Effector CD8-positive, alpha-beta T cell (primary cell): Measurements from ENCODE around the gene ARSJ.

Source experiments
- DNase-seq: peaks from one replicate; lab custom pipeline; 2025; lab: John Stamatoyannopoulos, UW

ARSJ gene

DNA sequence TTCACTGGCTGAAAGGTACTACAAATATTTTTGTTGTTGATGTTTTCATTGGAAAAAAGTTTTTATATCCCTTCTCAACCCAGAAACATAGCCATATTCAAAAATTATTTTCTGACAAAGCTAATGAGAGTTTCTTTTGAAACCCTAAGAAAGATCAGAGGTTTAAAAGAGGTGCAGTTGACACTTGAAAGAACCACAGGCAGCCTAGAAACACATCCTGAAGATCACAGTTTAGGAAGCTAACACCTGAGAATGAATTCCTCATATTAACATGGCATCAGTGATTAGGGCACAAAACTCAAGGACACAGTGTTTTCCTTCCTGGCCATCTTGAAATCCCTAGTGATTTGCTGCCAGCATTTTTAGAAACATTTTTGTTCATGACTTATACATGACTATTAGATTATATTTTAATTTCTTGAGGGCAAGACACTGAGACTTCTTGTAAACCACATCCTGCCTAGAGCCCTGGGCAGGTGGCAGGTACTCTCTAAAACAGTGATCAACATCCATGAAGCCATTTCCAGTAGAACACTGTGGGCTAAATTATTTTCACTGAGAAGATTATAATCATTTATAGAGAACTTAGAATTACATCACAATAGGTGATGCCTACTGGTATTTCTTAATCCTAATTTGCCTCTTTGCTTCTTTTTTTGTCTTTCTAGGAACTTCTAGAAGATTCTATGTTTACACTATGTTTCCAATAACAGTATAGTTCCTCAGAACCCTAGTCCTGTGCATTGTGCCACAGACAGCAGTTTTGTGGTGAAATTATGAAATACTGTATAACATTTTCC, 80.0 kb downstream of the ARSJ start:
- DNase-seq = no peak

DNA sequence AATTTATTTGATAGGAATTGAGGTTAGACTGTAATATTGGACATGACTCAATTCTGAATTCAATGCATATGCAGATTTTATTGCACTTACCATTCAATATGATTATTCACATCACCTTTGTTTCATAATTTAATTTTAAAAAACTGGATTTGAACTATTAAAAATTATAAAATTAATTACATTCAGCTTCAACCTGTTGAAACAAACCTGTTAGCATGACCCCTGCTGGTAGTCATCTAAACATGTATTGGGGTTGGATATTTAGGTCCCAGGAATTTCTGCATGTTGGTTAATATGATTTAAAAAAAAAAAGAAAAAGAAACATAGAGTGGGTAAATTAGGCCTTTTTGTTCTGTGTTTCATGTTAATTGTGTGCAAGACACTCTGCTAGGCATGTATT, 85.9 kb downstream of the ARSJ start:
- DNase-seq = no peak

DNA sequence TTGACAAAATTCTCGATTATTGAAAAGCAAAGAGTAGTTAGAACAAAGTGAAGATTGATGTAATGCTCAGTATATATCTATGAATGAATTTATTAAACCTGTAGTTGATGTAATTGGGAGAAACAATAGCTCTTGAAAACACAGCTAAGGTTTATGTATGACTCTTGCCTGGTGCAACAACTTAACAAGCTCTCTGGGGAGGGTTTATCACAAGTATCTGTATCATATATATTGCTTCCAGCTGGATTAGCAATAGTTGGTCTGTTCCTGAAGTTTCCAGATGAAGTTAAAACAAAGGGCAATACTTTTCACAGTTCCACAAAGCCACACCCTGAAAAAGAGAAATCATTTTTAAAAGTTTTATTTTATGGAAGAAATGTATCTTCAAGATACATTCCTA, 91.4 kb downstream of the ARSJ start:
- DNase-seq = no peak

DNA sequence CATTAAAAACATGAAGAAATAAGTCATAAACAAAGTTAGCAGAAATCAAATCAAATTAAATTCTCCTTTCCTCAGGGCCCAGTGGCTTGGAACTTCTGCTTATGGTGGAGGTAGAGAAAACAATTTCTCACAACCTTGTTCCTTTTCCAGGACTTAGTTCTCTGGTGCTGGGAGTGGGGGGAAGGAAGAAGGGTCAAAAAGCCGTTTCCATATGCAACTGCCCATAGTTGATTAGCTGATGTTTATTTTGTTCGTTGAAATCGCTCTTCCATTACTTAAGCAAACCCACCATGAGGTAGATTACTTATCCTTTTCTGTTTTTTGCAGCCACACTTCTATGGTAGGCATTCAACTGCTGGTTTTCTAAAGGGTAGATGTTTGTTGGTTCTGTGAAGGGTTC, 94.2 kb downstream of the ARSJ start:
- no peak for DNase-seq

DNA sequence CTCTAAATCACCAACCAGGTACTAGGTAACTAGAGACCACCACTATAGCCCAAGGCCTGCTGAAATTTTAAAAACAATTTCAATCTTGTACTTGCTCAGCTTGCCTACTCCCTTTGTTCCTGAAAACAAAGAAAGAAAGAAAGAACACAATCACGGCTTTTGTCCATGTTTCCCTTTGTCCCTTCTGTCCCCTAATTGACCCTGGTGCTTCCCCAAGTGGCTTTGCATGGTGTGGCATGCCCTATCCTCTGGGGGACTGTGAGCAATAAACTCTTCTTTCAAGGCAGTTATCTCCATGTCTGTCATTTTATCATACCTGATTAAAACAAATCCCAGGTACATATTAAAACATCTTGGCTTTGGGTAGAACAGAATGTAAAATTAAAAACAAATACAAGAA, 94.8 kb downstream of the ARSJ start:
- DNase-seq = no peak

DNA sequence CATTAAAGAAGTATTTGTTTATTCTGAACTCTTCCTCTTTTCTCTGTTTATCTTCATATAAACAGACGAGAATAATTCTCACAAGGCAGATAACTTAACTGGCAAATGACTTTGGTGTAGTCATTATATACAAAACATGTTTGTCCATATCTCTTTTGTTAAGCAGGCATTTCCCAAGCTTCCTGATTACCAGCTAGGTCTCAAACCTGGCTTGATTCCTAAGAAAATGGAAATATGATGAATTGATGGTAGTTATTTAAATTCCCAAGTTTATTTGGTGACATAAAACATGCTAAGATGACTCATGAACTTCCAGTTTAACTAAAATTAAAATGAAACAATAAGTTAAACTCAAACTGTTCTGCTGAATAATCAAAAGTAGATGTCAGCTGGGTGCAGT, 96.8 kb downstream of the ARSJ start:
- no peak for DNase-seq

DNA sequence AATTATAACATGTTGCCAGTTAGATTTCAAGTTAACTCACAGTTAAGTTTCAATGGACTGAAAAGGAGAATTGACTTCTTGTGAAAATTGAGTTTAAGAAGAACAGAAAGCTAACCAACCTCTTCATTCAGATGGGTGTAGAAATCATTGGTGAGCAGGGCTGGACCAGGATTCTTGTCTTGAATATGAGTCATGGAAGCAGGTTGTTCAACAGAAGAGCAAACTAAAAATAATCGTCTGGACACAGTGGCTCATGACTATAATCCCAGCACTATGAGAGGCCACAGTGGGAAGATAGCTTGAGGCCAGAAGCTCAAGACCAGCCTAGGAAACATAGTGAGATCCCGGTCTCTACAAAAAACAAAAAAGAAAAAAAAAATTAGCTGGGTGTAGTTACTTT, 98.2 kb downstream of the ARSJ start:
- no peak for DNase-seq

DNA sequence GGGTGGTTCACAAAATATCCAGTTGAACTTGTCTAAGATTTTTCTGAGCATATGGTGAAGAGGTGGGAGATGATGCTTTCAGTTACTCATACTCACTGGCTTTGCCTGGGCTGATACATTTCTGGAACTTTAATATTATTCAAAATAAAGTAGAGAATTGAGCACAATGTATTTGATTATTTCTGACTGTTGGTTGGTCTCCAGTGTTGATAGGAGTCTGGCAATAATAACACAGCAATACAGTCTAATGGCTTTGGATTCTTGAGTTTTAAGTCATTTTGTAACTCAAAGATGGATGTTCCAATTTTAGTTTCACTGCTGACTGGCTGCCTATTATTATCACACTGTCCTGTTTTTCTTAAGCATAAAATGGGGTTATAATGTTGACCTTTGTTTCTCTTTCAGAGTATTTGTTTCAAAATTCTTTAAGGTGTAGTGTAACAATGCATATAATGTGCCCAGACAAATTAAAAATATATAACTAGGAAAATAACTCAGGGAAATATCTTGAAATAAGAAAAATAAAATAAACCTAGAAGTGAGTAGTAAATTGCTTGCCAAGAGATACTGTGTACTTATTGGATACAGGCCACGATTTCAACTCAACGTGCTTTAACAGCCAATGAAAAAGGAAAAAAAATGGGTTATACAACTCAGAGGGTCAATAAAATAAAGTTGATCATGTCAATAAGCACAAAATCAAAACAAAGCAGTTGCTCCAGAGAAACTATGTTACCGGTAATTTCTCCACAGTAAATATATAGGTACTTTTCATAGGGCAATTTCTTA, 99.0 kb downstream of the ARSJ start:
- no peak for DNase-seq

DNA sequence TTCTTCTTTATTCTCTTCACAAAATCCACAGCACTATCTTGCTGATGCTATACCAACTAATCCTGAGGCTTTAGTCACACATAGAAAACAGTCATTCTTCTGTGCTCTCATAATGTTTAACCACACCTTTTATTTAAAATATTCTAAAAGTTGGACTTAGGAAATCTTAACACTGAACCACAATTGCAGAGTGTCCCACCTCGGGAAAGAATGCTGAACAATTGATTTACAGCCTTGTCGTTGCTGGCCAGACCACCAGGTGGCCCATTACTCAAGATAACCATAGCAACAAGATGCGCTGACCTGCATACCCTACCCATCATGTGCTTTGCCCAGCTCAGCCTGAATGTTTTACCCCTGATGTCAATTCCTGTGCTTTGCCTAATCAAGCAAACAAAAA, 100.8 kb downstream of the ARSJ start:
- DNase-seq = no peak

DNA sequence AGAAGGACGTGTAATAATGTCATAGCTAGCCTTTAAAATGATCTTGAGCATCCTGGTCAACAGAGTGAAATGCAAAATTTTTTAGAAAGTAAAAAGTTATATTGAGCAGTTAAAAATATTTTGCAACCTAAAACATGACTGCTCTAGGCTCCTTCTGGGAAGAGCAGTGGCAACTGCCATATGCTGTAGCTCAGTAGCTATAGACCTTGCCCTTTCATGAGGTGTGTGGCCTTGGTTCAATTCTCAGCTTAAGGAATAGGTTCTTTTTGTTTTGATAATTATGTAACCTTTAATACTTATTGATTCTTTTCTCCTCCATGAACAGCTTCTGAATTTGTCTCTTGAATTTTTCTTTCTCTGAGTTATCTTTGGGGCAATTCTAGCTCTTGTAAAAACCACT, 105.0 kb downstream of the ARSJ start:
- no peak for DNase-seq

DNA sequence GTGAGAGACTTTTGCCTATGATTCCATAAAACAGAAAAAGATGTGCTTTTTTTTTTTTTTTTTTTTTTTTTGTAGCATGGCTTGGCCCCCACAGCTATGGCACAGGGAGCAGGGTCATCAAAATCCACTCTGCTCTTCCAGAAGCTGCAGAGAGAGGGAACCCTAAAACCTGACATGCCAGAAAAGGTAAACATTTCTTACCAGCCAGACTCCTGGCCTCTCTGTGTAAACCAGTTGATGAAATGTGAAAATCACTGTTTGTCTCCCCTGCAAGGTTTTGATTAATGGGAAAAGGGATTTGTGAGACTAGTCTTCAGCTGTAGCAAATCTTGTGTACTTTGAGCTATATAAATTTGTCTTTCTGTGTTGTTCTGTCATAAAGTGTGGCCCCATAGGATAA, 105.9 kb downstream of the ARSJ start:
- DNase-seq = no peak

DNA sequence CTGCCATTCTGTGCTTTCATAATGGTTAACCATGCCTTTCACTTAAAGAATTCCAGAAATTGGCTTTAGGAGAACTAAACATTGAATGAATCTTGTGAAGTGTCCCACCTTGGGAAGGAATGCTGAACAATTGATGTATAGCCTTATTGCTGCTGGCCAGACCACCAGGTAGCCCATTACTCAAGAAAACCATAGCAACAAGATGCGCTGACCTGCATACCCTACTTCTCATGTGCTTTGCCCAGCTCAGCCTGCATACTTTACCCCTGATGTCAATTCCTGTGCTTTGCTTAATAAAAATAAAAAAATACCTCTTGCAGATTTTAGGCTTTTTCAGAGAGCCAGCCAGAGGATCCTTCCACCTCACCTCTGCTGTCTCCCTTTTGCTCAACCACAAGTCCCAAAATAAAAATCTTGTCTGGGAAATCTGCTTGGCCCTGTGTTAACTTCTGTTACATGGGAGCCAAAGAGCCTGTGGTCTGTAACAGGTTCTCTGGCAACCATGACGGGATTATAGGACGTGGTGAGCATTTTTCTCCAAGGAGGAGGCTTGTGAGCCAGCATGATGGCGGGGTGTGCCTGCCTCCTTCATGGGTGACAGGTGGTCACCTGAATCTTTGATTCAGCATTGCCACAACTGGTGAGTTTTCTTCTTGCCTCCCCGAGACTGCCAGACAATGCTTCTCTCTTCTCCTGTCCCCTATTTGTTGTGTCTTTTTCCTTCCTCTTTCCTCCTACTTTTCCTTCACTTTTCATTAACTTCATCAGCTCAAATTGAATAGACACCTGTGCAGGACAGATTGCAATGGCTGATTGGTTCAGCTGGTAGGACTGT, 106.8 kb downstream of the ARSJ start:
- DNase-seq = no peak

DNA sequence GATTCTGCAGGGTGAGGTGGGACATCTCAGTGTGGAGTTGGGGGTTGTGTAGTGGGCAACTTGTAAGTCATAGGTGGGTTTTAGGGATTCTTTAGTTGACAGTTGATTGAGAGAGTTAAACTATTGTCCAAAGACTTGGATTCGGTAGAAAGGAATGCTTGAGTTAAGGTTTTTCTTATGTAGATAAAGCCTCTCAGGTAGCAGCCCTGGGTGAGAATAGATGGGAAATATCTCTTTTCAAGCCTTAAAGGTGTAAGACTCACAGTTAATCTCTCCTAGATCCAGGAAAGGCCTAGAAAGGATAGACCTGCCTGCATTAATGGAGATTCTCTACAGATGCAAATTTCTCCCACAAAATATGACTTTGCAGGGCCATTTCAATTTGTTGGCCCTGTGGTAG, 108.4 kb downstream of the ARSJ start:
- DNase-seq = no peak

DNA sequence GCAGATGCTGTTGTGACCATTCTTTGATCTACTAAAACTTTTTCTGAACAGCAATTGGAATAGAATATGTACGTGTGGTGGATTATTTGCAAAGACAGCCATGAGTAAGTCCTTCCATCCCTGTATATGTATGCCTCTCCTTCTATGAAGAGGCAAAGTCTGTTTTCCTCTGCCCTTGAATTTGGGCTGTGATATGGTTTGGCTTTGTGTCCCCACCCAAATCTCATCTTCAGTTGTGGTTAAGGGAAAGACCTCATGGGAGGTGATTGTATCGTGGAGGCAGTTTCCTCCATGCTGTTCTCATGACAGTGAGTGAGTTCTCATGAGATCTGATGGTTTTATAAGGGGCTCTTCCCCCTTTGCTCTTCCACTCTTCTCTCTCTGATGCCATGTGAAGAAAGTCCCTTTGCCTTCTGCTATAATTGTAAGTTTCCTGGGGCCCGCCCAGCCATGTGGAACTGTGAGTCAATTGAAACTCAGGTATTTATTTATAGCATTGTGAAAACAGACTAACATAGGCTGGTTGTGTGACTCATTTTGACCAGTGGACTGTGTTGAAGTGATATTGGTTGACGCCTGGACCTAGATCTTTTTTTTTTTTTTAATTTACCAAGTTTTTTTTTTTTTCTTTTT, 109.6 kb downstream of the ARSJ start:
- no peak for DNase-seq

DNA sequence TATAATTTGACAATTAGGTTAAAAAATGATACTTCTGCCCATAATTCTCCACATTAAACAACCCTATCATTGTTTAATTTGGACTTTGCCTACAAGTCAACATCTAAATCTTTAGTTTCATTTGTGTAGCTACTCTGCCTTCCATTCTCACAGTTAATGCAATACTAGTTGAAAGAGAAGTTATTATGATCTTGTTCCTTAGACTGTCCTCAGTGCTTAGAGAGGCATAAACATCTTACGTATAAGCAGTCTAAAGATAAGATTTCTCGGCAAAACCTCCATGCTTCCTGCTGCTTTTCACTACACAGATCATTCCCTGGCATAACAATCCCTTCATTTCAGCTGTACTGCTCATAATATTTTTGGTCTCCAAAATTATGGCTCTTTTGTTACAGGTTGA, 112.8 kb downstream of the ARSJ start:
- DNase-seq = no peak

DNA sequence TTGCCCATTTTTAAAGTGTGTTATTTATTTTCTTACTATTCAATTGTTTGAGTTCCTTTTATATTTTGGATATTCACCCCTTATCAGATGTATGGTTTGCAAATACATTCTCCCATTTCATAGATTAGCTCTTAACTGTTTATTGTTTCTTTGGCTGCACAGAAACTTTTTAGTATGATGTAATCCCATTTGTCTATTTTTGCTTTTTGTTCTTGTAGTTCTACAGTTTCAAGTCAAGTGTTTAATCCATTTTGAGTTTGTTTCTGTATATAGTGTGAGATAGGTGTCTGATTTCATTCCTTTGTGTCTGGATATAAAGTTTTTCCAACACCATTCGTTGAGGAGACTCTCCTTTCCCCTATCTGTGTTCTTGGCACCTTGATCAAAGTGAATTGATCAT, 120.5 kb downstream of the ARSJ start:
- DNase-seq = no peak

DNA sequence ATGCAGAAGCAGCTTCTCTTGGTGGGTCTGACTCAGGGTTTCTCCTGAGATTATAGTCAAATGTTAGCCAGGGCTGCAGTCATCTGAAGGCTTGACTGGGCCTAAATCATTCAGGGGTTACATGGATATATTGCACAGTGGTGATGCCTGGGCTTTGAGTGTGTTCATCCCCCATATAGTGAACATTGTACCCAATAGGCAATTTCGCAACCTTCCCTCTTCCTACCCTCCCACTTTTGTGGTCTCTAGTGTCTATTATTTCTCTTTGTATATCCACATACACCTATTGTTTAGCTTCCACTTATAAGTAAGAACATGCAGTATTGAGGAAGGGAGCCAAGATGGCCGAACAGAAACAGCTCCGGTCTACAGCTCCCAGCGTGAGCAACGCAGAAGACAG, 127.6 kb downstream of the ARSJ start:
- no peak for DNase-seq
